Measurements from ENCODE around the gene PREB. TPM values are rescaled to one million over a fixed set of nuclear protein-coding genes. Genes with fewer than 3 reads are reported as not detected.

PREB gene
- total and polyA plus RNA-seq, 2 of the 13 experiments (the other 11 are each of a cell fraction or from before 2014, with no cell fraction given) = 112 to 192 TPM

- TF ChIP-seq, protein P1, sequence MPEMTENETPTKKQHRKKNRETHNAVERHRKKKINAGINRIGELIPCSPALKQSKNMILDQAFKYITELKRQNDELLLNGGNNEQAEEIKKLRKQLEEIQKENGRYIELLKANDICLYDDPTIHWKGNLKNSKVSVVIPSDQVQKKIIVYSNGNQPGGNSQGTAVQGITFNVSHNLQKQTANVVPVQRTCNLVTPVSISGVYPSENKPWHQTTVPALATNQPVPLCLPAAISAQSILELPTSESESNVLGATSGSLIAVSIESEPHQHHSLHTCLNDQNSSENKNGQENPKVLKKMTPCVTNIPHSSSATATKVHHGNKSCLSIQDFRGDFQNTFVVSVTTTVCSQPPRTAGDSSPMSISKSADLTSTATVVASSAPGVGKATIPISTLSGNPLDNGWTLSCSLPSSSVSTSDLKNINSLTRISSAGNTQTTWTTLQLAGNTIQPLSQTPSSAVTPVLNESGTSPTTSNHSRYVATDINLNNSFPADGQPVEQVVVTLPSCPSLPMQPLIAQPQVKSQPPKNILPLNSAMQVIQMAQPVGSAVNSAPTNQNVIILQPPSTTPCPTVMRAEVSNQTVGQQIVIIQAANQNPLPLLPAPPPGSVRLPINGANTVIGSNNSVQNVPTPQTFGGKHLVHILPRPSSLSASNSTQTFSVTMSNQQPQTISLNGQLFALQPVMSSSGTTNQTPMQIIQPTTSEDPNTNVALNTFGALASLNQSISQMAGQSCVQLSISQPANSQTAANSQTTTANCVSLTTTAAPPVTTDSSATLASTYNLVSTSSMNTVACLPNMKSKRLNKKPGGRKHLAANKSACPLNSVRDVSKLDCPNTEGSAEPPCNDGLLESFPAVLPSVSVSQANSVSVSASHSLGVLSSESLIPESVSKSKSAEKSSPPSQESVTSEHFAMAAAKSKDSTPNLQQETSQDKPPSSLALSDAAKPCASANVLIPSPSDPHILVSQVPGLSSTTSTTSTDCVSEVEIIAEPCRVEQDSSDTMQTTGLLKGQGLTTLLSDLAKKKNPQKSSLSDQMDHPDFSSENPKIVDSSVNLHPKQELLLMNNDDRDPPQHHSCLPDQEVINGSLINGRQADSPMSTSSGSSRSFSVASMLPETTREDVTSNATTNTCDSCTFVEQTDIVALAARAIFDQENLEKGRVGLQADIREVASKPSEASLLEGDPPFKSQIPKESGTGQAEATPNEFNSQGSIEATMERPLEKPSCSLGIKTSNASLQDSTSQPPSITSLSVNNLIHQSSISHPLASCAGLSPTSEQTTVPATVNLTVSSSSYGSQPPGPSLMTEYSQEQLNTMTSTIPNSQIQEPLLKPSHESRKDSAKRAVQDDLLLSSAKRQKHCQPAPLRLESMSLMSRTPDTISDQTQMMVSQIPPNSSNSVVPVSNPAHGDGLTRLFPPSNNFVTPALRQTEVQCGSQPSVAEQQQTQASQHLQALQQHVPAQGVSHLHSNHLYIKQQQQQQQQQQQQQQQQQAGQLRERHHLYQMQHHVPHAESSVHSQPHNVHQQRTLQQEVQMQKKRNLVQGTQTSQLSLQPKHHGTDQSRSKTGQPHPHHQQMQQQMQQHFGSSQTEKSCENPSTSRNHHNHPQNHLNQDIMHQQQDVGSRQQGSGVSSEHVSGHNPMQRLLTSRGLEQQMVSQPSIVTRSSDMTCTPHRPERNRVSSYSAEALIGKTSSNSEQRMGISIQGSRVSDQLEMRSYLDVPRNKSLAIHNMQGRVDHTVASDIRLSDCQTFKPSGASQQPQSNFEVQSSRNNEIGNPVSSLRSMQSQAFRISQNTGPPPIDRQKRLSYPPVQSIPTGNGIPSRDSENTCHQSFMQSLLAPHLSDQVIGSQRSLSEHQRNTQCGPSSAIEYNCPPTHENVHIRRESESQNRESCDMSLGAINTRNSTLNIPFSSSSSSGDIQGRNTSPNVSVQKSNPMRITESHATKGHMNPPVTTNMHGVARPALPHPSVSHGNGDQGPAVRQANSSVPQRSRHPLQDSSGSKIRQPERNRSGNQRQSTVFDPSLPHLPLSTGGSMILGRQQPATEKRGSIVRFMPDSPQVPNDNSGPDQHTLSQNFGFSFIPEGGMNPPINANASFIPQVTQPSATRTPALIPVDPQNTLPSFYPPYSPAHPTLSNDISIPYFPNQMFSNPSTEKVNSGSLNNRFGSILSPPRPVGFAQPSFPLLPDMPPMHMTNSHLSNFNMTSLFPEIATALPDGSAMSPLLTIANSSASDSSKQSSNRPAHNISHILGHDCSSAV (CRISPR knock-in tag; IDR thresholded peaks at IDR 0.05; ENCODE audit: borderline replicate concordance) = 0 out of 2 replicates have a peak, but pooled peaks have one; percentile 51
- TF ChIP-seq ZNF383 (CRISPR knock-in tag; IDR thresholded peaks at IDR 0.05; ENCODE audit: borderline replicate concordance) (peak; percentile 71; the same call in 1 of the 2 replicates), ATF7-NPFF (CRISPR knock-in tag; IDR thresholded peaks at IDR 0.05; ENCODE audit: low read depth) (peak; percentile 94), SP4 (CRISPR knock-in tag; IDR thresholded peaks at IDR 0.05) (0 out of 2 replicates have a peak, but pooled peaks have one; percentile 15), MXI1 (IDR thresholded peaks at IDR 0.05; ENCODE audit: borderline replicate concordance, low read depth, low read length) (peak; percentile 71; the same call in 1 of the 3 replicates), RFXAP (CRISPR knock-in tag; IDR thresholded peaks at IDR 0.05; ENCODE audit: borderline replicate concordance) (peak; percentile 63; the same call in 1 of the 2 replicates), CCDC6 (CRISPR knock-in tag; IDR thresholded peaks at IDR 0.05) (no peak; the same call in 1 of the 2 replicates), TBL1XR1 (IDR thresholded peaks at IDR 0.05; ENCODE audit: borderline replicate concordance, low read length, partially characterized antibody) (no peak), GLMP (CRISPR knock-in tag; IDR thresholded peaks at IDR 0.05; ENCODE audit: borderline replicate concordance) (no peak), ZNF766 (CRISPR knock-in tag; IDR thresholded peaks at IDR 0.05; ENCODE audit: borderline replicate concordance) (0 out of 2 replicates have a peak, but pooled peaks have one; percentile 45), ZNF33A (CRISPR knock-in tag; IDR thresholded peaks at IDR 0.05; ENCODE audit: borderline replicate concordance) (no peak), UBTF (CRISPR knock-in tag; IDR thresholded peaks at IDR 0.05) (peak; percentile 69), RFX1 (IDR thresholded peaks at IDR 0.05) (no peak), NFRKB (IDR thresholded peaks at IDR 0.05) (no peak), RFX5 (IDR thresholded peaks at IDR 0.05; ENCODE audit: low read depth, low read length) (peak; percentile 27; the same call in 1 of the 2 replicates), ZNF274 (CRISPR knock-in tag; IDR thresholded peaks at IDR 0.05) (0 out of 2 replicates have a peak, but pooled peaks have one; percentile 21)
Measured at GRCh38 chr2:27133905-27134780, at the start of gene PREB (continued).

Measured in HepG2 (cell line).